ENCODE data around the gene TMEM150B. TPM values are rescaled to one million over a fixed set of nuclear protein-coding genes. Genes with fewer than 3 reads are reported as not detected.
A peak's percentile ranks its signal among the peaks of the same experiment; 100 is the strongest.

The TMEM150B gene
- total and polyA plus RNA-seq, 9 of the 15 experiments (the other 6 are each of a cell fraction or from before 2014, with no cell fraction given): 0.47 to 1.3 (median 0.74) TPM; not detected in 2

GRCh38 chr19:55365964-55366363 lies 40.8 kb upstream of the TMEM150B start:
- BruUV-seq (replicated peaks): no TSS peak
- H3K4me2 ChIP-seq (ENCODE audit: insufficient read depth, low read length): no peak overlapping the region
- ChIA-PET POLR2A (interaction anchor here (0.7 to 1.3 kb wide), 2 partner anchors 11 to 22 kb away, joined by 4 to 5 read pairs; no protein-coding TSS in a partner anchor), CTCF (ENCODE audit: low intra/inter-chr PET ratio) (interaction anchor here (1.2 kb wide), 1 partner anchor 9 kb away, joined by 5 read pairs; no protein-coding TSS in a partner anchor)
- 0 out of 2 replicates have a peak, but pooled peaks cover 3% of the 10 kb centered on the region for H4K20me1 ChIP-seq (replicated peaks; ENCODE audit: control insufficient read depth, insufficient read depth, low read length)
- ATAC-seq: no peak
- in situ Hi-C loops (cut with MboI): no loop called here
- no peak overlapping the region for H3K27ac ChIP-seq (ENCODE audit: extremely low read depth, low read depth, low read length)
- no peak for FAIRE-seq
- no peak overlapping the region for H2AFZ ChIP-seq (ENCODE audit: low read depth, low read length)
- no peaks in the 10 kb centered on the region for H3K36me3 ChIP-seq (ENCODE audit: control insufficient read depth, insufficient read depth, low read length)
- WGBS (ENCODE audit: insufficient coverage, low coverage, missing lambda C conversion rate): 41% methylated on average over 5 of the region's 19 CpGs
- peaks cover 0 to 59% of the 10 kb centered on the region in 2 experiments; a peak in 3 of 5 replicates for H3K4me1 ChIP-seq (replicated peaks in 1 of 2; ENCODE audit: control insufficient read depth in 2 of 2, insufficient read depth in 2 of 2, low read length in 2 of 2)
- 0 out of 4 replicates have a peak overlapping the region, but pooled peaks of 1 of the 2 experiments have one; percentile 52 for H3K9ac ChIP-seq (ENCODE audit: insufficient read depth in 1 of 2, low read depth in 2 of 2, low read length in 2 of 2)
- H3K9me1 ChIP-seq (ENCODE audit: control insufficient read depth, insufficient read depth, low read length): no peaks in the 10 kb centered on the region
- intact Hi-C loops (cut with micrococcal nuclease): no loop called here
- no peaks in the 10 kb centered on the region for H3K9me3 ChIP-seq (replicated peaks; ENCODE audit: control insufficient read depth, insufficient read depth, low read depth, low read length)
- H3K27me3 ChIP-seq (ENCODE audit: control insufficient read depth in 2 of 2, insufficient read depth in 2 of 2, low read length in 2 of 2): peaks cover 10% of the 10 kb centered on the region in 2 experiments; a peak in 3 of 5 replicates
- DNase-seq (ENCODE audit: extremely low read depth in 1 of 4, low spot score in 3 of 4): no peak
- no peaks in the 10 kb centered on the region for H3K79me2 ChIP-seq (ENCODE audit: control insufficient read depth, insufficient read depth, low read length)
- H3K4me3 ChIP-seq: no peak overlapping the region
- TF ChIP-seq NCOA6 (IDR thresholded peaks at IDR 0.05): no peak
- TF ChIP-seq HDAC3 (IDR thresholded peaks at IDR 0.05; ENCODE audit: borderline replicate concordance, partially characterized antibody): no peak
- 0 out of 2 replicates have a peak, but pooled peaks have one; percentile 31 for TF ChIP-seq ZNF740 (CRISPR knock-in tag; IDR thresholded peaks at IDR 0.05)
- no peak for TF ChIP-seq ZNF740 (tag; IDR thresholded peaks at IDR 0.05)
- TF ChIP-seq ZNF217 (CRISPR knock-in tag; IDR thresholded peaks at IDR 0.05): no peak
- TF ChIP-seq GTF3C2 (IDR thresholded peaks at IDR 0.05; ENCODE audit: borderline replicate concordance, extremely low read depth, insufficient read length): no peak
- TF ChIP-seq EGR1 (conservative IDR thresholded peaks at IDR 0.05): peak; percentile 72
- no peak for TF ChIP-seq POLR3A (IDR thresholded peaks at IDR 0.05; ENCODE audit: borderline replicate concordance, extremely low read depth, insufficient read depth, insufficient read length)

Data from K562 (cell line).